HG02571 (cell line): ENCODE results near the gene DRAXIN.

Experiments
- ATAC-seq: cut with Tn5 transposase; IDR thresholded peaks from one replicate; pipeline ENCODE4 v1.9.1; 2021; ENCODE audit warnings: mild to moderate bottlenecking, moderate library complexity; ENCODE audit not compliant: unreplicated experiment

Gene DRAXIN

GRCh38 chr1:11707621-11708276 is 16.2 kb downstream of the DRAXIN start:
- ATAC-seq = no peak

DNA sequence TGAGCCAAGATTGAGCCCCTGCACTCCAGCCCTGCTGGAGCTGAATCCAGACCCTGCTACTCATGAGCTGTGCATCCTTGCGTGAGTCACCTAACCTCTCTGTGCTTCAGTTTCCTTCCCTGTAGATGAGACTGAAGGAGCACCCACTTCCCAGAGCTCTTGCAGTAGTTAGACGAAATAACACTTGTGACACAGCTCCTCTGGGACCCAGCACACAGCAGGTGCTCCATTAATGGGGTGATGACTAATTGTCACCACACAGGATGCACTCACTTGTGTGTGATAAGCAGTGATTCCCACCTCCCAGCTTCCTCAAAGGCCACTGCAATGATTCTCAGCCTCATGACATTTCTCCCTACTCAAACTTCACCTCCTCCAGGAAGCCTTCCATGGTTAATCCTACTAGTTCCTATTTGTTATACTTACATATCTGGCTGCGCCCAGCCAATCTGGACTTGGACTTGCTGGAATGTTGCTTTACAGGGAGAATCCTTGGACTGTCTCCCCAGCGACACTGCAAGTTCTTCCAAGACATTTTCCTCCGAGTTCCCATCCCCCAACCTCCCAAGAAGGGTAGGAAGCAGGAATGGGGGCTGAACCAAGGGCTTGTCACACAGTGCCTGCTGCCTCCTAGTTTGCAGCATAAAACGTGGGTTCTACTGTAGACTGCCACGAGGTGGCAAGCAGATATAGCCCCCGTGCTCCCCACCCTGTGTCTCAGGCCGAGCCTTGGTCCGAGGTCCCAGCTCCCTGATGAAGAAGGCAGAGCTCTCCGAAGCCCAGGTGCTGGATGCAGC is 17.2 kb downstream of the DRAXIN start:
- no peak for ATAC-seq

- ATAC-seq = no peak
Observed at GRCh38 chr1:11711490-11711889, 20.0 kb downstream of the DRAXIN start.

DNA sequence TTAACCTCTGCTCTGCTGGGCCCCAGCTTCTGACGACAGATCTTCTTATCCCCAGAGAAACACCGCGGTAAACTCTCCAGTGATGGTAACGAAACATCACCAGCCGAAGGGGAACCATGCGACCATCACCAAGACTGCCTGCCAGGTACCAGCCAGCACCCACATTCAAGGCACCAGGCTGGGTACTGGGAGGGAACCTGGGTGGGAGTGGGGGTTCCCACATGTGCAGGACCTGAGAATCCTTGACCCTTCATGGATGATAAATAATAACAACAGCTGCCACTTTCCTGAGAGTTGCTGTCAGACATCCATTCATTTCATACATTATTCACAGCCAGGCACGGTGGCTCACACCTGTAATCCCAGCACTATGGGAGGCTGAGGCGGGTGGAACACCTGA is 20.8 kb downstream of the DRAXIN start:
- ATAC-seq = no peak

- no peak for ATAC-seq
Observed at GRCh38 chr1:11713095-11713494, 21.6 kb downstream of the DRAXIN start.

DNA sequence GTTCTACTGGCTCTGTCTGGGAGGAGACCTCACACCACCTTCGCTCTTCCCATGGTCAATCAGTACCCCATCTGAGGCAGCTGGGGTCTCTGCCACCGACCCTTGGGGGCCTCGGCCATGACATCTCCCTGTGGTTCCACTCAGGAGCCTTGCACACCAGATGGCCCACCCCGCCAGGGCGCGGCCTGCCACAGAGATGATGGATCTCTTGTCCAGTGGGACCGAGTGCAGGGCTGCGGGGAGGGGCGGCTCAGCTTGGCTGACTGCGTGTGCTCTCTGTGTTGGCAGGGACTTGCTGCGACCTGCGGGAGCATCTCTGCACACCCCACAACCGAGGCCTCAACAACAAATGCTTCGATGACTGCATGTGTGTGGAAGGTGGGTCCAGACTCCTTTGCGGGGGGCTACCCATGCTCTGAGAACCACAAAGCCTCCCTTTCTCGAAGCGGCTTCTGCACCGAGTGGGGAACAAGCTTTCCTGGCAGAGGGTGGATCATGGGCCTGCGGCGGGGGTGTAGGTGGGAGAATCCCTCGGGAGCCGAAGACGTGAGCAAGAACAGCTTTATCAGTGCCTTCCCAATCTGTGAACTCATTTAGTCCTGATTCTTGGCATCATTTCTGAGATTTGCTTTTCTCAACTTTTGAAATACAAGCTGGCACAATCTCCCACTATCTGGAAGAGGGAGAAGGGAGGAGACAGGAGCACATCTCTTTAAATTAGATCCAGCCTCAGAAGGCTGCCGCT is 23.5 kb downstream of the DRAXIN start:
- ATAC-seq = no peak

DNA sequence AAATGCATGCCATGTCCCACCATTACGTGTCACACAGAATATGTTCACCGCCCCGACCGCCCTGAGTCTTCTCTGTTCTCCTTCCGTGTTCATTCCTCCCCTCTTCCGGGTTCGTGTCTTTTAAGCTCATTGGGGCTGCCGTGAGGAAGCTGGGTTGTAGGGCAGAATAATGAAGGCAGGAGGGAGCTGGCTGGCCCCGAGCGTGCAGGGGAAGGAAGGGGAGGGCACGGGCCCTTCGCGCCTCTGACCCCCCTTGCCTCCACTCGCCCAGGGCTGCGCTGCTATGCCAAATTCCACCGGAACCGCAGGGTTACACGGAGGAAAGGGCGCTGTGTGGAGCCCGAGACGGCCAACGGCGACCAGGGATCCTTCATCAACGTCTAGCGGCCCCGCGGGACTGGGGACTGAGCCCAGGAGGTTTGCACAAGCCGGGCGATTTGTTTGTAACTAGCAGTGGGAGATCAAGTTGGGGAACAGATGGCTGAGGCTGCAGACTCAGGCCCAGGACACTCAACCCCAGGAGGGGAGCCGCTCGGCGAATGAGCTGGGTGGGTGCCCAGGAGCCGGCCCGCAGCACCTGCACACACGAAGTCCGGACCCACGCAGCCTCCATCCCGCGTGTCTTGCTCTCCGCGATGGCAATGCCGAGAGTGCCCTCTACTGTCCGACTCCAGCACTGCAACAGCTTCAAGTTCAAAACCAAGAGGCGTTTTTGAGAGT is 28.0 kb downstream of the DRAXIN start:
- ATAC-seq = no peak

DNA sequence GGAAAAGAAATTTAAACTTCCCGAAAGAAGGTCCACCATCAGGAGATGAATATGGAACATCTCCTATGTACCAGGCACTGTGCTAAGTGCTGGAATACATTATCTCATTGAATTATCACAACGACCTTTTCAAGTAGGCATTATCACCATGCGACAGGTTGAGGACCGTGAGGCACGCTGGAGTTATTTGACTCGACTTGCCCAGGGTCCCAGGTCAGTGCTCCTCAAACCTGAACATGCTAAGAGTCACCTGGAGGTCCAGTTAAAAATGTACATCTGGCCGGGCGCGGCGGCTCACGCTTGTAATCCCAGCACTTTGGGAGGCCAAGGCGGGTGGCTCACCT is 28.5 kb downstream of the DRAXIN start:
- no peak for ATAC-seq

DNA sequence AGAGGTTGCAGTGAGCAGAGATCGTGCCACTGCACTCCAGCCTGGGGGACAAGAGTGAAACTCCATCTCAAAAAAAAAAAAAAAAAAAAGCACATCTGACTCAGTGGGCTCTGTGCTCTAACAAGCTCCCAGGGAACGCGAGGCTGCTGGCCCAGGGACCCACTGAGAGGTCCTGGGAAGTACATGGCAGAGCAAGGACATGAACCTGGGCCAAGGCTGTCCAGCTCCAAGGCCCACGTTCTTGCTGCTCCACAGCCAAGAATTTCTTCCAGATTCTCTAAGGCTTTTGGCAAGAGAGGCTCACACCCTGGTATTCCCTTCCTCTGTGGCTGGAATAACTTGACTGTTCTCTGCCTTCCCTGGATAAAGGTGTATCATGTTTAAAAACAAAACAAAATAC is 29.0 kb downstream of the DRAXIN start:
- no peak for ATAC-seq

DNA sequence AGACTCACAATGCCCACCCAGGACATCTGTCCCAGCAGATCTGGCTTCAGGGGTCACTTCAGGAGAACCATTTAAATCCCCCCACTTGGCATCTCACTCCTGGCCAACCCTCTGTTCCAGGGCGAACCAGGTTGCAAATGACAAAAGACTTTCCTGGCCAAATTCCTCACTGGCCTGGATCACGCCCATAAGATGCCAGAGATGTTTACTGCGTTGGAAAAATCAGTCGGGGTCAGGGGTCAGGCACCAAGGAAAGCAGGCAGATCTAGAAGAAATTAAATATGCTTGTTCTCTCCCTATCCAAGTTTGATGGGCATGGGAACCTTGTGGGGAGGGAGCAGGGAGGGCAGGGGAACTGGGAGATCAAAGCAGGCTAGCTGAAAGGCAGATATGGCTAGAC is 29.8 kb downstream of the DRAXIN start:
- no peak for ATAC-seq

DNA sequence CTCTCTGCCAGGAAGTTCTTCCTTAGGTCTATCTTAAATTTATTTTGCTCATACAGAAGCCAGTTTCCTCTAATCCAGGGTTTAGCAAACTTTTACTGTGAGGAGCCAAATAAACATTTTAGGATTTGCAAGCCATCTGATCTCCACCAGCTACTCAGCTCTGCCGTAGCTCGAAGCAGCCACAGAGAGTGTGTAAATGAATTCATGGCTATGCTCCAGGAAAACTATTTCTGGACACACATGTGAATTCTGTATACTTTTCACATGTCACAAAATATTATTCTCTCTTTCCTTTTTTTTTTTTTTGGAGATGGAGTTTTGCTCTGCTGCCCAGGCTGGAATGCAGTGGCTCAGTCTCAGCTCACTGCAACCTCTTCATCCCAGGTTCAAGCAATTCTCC is 31.0 kb downstream of the DRAXIN start:
- ATAC-seq = no peak

DNA sequence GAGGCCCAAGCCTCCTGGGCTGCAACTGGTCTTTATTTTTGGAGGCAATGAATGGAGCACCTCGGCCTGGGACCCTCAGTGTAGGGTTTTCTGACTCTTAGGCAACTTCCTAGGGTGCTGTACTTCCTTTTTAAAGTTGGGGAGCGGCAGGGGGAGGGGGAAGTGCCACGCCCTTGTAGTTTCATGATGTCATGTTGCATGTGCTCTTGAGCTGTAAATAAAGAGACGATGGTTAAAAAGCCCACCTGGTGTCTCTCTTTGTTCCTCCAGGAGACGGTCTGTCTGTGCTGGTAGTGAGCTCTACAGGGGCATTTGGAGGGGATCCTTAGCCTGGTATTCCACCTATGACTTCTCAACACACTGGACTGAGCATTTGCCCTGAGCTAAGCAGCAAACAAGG is 34.1 kb downstream of the DRAXIN start:
- no peak for ATAC-seq

DNA sequence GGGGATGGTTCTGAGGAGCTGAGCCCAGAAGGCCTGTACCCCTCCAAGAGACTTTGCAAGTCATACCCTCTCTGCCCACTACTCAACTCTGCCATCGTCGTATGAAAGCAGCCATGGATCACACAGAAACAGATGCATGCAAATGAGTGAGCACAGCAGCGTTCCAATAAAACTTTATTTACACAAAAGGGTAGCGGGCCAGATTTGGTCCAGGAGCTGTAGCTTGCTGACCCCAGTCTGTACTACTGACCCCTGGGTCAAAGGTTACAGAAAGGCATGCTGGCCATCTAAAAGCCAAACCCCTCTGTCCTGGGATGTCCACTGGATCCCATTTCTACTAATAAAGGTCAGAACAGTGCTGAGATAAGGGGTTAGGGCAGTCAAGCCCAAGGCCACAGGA is 35.6 kb downstream of the DRAXIN start:
- ATAC-seq = no peak

DNA sequence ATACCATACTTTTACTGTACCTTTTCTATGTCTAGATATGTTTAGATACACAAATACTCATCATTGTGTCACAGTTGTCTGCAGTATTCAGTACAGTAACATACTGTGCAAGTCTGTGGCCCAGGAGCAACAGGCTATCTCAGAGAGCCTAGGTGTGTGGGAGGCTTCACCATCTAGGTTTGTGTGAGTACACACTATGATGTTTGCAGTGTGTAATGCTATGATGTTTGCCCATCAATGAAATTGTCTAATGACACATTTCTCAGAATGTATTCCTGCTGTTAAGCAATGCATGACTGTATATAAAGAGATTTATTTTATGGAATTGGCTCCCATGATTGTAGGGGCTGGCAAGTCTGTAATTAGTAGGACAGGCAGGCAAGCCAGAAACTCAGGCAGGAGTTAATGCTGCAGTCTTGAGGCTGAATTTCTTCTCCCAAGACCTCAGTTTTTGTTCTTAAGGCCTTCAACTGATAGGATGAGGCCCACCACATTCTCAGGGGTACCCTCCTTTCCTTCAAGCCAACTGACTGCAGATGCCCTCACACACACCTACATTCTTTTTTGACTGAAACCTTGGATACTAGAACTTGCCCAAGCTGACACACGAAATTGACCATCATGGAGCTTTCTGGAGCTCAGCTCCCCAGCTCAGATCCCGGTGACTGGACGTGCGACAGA is 36.8 kb downstream of the DRAXIN start:
- no peak for ATAC-seq

- no peak for ATAC-seq
Observed at GRCh38 chr1:11729155-11729497, 37.6 kb downstream of the DRAXIN start.

GRCh38 chr1:11729498-11730428 is 38.3 kb downstream of the DRAXIN start:
- ATAC-seq = no peak

DNA sequence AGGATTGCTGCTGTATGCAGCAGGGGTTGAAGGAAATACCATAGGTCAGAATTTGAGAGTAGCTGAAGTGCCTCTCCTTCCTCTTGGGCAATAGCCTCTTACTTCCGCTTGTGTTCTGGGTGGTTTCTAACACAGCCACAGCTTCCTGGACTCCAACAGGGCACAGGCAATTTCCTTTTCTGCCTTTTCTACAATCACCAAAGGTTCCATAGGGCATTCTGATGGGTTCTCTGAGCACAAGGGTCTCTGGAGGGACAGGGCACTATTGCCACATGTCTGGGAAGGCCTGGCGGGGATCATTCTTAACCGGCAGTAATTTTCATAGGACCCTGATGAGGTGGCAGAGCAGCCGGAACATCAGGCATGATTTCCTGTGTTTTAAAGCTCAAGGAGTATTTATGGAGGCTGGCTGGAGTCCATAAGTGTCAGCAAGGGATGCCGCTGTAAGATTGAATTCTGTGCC is 39.0 kb downstream of the DRAXIN start:
- ATAC-seq = no peak

DNA sequence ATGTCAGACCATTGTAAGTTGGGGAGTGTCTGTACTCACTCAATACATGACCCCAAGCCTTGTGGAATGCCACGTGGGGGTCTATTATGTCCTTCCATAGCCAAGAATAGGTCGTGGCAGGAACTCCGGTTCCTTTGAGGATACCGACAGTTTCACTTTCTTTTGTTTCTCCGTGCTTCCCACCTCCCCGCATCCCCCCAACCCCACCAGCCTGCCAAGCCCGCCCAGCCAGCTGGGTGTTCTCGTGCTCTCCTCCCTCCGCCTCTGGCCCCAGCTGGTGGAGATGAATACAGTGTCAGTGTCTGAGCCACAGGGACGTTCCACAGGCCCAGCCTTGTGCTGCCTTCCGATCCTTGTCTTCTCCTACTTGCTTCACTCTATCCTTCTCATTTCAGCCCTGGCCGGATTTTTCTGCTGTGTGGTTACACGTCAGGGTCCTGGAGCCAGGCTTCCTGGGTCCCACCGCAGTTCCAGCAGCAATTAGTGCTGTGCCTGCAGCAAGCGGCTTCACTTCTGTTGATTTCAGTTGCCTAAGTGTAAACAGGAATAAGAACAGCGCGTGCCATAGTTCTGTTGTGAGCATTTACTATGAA is 40.3 kb downstream of the DRAXIN start:
- no peak for ATAC-seq

DNA sequence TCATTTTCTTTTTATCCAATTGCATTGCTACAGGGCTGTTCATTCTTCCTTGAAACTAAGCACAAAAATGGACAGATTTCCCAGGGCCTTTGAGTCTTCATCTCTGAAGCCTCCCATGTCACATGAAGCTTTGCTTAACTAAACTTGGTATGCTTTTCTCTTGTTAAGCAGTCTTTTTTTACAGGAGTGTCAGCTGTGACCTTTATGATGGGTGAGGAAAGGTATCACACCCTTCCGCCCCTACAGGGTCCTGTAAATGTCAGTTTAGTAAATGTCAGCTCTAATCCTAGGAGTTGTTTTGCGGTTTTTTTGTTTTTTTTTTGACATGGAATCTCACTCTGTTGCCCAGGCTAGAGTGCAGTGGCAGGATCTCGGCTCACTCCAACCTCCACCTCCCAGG is 41.8 kb downstream of the DRAXIN start:
- ATAC-seq = no peak

- no peak for ATAC-seq
Observed at GRCh38 chr1:11735531-11735853, 44.0 kb downstream of the DRAXIN start.
